Fibroblast of pulmonary artery (primary cell): ENCODE data around the gene ASB13.

Experiments used
- DNase-seq: peaks from one replicate; pipeline ENCODE4 v3.0.0-alpha.2; 2010; ENCODE audit warnings: low read depth
- H3K4me3 ChIP-seq: replicated peaks from 2 replicates; pipeline ENCODE4 v1.5.1; 2011; ENCODE audit warnings: low read depth, mild to moderate bottlenecking, control low read depth, low read length, moderate library complexity
- CTCF ChIP-seq: IDR thresholded peaks from 2 replicates; pipeline ENCODE4 v1.5.1; 2011; ENCODE audit warnings: mild to moderate bottlenecking, control low read depth, low read length, inconsistent platforms; ENCODE audit errors: missing control alignments

The ASB13 gene

GRCh38 chr10:5684971-5685763, 18.8 kb upstream of the ASB13 start:
- peak; percentile 84 for DNase-seq
- peak; percentile 68 for TF ChIP-seq CTCF

GRCh38 chr10:5684318-5684970, 18.0 kb upstream of the ASB13 start, which contains the start of gene TASOR2:
TASOR2 (plus strand) TSS chr10:5684838; CDS start chr10:5720643, 35,805 bp downstream.
- peak within 1 kb of the TSS; percentile 89 for H3K4me3 ChIP-seq
- no peak for TF ChIP-seq CTCF
- peak; percentile 98 for DNase-seq

More at GRCh38 chr10:5684971-5685763, 18.8 kb upstream of the ASB13 start:
- peak overlapping the region; percentile 89 for H3K4me3 ChIP-seq

- no peak for TF ChIP-seq CTCF
- no peak overlapping the region for H3K4me3 ChIP-seq
- DNase-seq: no peak
Observed at GRCh38 chr10:5683065-5683464, 16.7 kb upstream of the ASB13 start.

GRCh38 chr10:5681930-5682329, 15.5 kb upstream of the ASB13 start:
- TF ChIP-seq CTCF: no peak
- no peak overlapping the region for H3K4me3 ChIP-seq
- DNase-seq: no peak

- peak; percentile 22 for TF ChIP-seq CTCF
- no peak overlapping the region for H3K4me3 ChIP-seq
- DNase-seq: peak; percentile 33
Observed at GRCh38 chr10:5679606-5680005, 13.2 kb upstream of the ASB13 start.

GRCh38 chr10:5679037-5679435, 12.6 kb upstream of the ASB13 start:
- no peak overlapping the region for H3K4me3 ChIP-seq
- no peak for DNase-seq
- no peak for TF ChIP-seq CTCF
